GM18907 (cell line): ENCODE results near the gene F10.

Experiments
- ATAC-seq: cut with Tn5 transposase; IDR thresholded peaks from one replicate; pipeline ENCODE4 v1.9.1; 2021; ENCODE audit warnings: mild to moderate bottlenecking, moderate library complexity; ENCODE audit not compliant: unreplicated experiment

F10 gene

DNA sequence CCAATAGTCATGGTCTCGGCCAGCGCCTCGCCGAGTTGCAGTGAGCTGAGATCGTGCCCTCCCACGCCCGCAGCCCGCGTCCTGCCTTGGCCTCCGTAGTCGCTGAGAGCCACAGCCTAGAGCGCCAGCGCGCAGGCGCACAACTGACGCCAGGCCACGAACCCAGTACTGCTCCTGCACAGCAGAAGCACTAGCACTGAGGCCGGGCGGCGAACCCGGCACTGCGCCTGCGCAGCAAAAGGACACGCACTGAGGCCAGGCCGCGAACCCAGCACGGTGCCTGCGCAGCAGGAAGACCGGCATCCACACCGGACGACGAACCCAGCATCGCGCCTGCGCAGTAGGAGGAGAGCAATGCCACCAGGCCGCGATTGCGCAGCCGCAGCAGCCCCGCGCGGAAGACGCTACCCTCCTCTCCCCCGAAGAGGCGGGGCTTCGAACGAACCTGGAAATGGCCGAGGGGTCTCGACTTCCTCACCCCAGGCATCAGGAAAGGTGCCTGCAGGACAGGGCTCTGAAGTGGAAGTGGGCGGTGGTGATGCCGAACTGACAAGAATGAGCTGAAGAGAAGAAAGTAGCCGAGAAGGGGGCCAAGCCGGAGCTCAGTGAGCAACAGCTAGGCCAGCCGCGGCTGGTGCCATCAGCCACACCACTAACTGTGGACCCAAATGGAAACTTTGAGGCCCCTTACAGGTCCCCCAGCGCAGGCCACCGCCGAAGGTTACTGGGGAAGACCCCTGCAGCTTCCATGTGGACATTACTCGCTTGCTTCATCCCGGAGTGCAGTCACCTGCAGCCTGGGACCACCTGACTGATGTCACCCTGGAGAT lies 7.5 kb downstream of the F10 start:
- ATAC-seq, result no peak

GRCh38 chr13:113135281-113135760 lies 12.7 kb downstream of the F10 start:
- ATAC-seq, result no peak

DNA sequence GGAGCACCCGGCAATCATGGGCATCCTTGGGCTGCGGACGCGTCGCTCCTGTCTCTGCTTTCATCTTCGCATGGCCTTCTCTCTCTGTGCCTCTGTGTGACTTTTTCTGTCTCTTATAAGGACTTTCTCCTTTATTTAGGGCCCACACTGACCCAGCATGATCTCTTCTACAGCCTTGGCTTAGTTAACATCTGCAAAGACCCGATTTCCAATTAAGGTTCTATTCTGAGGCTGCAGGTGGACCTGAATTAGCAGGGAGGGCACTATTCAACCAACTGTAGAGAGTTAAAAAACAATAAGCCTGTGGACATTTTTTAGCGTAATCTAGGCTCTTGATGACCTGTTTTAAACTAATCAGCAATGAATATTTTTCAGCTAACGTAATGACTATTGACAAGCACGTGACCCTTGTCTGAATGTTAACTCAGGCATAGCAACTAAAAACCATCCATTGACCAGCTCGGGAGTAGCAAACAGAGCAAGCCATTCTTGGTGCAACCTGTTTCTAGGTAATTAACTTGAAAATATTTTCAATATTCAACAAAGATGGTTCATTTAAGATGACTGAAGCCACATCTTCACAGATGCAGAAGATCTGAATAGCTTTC lies 15.2 kb downstream of the F10 start:
- ATAC-seq, result no peak

- ATAC-seq, result no peak
Observed at GRCh38 chr13:113138792-113139551, 16.4 kb downstream of the F10 start.

GRCh38 chr13:113139577-113139976 lies 17.0 kb downstream of the F10 start:
- ATAC-seq, result no peak

DNA sequence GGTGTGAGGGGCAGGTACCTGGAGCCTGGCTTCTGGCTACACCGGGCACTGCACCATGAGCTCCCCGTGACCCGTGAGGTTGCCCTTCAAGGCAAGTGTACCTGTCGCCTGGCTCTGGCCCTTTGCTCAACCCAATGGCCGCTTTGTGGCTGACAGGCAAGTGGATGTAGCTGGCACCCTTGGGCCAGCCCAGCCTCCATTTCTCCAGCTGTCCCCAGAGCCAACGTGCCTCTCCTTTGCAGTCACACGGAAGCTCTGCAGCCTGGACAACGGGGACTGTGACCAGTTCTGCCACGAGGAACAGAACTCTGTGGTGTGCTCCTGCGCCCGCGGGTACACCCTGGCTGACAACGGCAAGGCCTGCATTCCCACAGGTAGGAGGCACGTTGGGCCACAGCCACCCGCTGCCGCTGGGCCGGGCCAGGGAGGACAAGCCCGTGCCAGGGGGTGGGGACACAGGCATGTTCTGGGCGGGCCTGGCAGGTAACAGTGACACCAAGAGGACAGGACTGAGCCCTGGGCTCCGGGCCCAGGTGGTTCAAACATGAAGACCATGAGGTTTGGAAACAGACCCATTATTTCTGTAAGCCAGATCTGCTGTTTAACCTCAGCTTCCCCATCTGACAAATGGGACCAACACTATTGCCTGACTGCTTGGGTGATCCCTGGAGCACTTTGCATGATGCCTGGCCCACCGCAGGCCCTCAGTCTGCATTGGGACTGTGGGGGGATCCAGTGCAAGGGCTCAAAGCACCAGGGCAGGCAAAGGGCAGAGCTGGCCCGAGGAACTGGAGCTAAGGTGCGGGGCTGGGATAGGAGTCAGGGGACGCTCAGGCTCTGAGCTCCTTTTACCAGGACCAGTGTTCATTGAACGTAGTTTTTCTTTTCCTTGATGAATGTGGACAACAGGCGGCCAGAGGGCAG lies 18.3 kb downstream of the F10 start:
- ATAC-seq, result no peak

DNA sequence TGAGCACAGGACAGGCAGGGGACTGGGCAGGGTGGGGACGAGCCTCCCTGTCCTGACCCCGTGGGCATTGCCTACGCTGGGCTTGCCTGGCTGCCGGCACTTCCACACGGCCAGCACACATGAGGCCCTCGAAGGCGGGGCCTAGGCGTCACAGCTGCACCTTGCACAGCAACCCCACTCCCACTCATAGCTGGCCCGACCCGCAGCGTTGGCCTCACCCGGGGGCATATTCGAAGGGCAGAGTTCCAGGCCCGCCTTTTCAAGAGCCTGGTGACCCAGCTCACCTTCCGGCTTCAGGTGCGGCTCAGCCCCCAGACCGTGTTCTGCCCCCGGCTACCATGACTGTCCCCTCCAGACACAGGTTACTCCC lies 19.0 kb downstream of the F10 start:
- no peak for ATAC-seq

GRCh38 chr13:113142876-113143275 lies 20.3 kb downstream of the F10 start:
- ATAC-seq, result no peak

DNA sequence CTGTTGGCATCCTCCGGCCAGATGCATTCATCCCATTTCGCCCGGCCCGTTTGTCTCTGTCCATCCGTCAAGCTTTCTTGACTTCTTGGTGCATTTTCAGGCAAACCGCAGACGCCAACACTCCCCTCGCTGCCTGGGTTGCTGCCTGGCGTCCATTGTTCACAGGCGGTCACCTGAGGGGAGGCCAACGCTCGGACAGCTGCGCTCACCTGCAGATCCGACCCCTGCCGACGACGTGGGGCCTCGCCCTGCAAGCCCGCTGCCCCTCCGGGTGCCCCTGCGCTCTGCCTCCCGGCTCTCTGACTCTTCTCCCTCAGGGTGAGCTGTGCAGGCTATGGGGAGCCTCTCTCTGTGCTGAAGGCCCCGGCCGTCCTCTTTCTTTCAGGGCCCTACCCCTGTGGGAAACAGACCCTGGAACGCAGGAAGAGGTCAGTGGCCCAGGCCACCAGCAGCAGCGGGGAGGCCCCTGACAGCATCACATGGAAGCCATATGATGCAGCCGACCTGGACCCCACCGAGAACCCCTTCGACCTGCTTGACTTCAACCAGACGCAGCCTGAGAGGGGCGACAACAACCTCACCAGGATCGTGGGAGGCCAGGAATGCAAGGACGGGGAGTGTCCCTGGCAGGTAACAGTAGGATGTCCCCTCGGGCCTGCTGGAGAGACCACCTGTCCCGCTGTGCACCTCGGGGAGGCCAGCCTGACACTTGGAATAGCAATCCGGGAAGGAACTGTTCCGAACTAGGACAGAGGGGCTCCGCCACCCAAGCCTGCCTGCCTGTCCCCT lies 21.1 kb downstream of the F10 start:
- no peak for ATAC-seq

DNA sequence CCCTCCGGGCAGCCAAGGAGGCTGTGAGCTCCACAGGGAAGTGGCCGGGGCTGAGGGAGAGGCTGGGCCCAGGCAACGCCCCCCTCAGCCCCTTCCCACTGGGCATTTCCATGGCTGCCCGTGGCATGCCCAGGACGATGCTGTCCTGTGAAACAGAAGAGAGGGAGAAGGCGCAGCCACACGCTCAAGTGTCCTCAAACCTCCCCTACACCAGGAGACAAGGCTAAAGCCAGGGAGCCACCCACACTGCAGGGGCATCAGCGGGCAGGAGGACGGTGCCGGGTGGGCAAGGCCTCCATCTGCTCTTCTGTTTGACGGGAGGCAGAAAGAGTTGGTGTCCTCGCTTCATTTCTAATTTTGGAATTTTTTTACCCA lies 21.6 kb downstream of the F10 start:
- ATAC-seq, result no peak

GRCh38 chr13:113145496-113145895 lies 22.9 kb downstream of the F10 start:
- no peak for ATAC-seq

DNA sequence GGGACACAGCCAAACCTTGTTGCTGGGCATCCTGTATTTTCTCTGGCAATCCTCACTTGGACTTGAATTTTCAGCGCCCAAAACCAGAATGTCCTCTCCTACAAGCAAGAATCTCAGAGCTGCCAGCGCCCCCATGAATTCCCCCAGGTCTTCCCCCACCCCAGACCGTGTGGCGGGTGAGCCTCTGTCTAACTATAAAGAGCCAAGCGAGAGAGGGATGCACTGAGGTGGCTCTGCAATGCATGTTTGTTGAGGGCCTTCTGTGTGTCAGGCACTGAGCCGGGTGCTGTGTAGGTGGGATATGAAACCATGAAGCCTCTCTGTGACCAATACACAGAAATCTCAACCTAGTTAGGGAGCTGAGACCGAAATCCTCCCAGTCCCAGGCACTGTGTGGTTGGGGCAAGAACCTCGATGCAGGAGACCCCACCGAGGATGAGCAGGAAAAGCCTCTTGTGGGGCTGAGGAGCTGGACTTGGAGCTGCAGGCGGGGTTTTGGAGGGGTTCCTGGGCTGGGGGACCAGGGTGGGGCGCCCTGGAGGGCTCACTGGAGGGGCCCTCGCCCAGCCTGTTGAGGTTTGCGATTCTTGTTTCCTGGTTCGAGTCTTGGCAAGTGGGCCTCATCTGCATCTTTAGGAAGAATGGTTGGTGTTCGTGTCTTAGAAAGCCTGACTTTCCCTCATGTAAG lies 23.5 kb downstream of the F10 start:
- ATAC-seq, result no peak

DNA sequence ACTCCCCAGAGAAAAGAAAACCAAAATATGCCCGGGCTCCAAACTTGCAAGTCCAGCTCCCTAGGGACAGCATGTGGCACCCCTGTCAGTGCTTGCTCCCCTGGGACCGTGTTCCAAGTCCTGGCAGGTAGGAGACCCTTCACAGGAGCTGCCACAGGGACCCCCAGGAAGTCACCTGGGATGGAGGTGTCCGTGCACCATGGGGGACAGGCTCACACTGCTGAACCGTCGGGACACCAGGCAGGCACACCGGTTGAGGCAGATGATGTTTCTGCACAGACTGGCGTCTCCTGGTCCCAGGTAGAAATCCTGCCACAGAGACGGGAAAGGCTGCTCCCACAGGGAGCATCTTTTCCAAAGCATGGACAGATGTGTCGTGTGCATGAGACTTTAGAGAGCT lies 24.2 kb downstream of the F10 start:
- ATAC-seq, result no peak

DNA sequence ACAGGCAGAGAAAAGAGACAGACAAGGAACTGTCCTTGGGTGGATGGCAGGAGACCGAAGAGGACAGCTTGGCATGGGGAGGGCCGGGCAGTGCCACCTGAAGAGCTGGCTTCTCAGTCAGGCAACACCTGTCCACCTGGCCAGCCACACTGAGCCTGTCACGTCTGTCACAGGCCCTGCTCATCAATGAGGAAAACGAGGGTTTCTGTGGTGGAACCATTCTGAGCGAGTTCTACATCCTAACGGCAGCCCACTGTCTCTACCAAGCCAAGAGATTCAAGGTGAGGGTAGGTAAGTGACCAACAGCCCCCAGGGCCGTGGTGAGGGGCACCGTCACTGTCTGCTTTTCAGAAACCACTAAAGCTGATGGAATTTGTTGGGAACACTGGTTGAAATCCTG lies 24.6 kb downstream of the F10 start:
- ATAC-seq, result no peak

GRCh38 chr13:113148407-113148806 lies 25.8 kb downstream of the F10 start:
- no peak for ATAC-seq

GRCh38 chr13:113148940-113149503 lies 26.4 kb downstream of the F10 start:
- no peak for ATAC-seq

- ATAC-seq, result no peak
Observed at GRCh38 chr13:113149711-113150549, 27.3 kb downstream of the F10 start.
